ENCODE results near the gene GPN2. TPM values are rescaled to one million over a fixed set of nuclear protein-coding genes. Genes with fewer than 3 reads are reported as not detected.
A peak's percentile ranks its signal among the peaks of the same experiment; 100 is the strongest.
"Not testable (repeated sequence)": the region's sequence is repeated elsewhere in the genome, so short reads cannot be mapped to it uniquely, and the experiment has no call there.

Gene GPN2
- total and polyA plus RNA-seq, 12 donors, result 17.2 to 50.7 (median 27.1) TPM

DNA sequence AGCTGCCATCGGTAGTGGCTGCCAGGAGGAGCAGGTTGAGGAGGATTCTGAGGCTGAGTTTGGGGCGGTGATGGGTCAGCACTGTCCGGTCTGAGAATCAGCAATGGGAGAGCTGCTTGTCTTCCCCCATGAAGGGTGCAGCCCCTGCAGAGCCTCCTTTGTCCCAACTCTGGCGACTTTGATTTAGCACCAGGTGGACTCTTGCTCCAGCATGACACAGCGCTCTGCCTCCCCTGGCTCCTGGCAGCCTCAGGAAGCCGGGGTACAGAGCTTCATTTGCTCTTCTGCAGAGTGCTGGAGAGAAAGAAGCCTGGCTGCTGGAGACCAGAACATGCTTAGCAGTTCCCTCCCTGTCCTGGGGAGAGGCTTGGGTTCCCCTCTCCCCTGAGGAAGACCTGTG, 50.3 kb downstream of the GPN2 start:
- intact Hi-C loops (cut with DNase I), result no loop called here
- no peak for DNase-seq
- H3K9me3 ChIP-seq (replicated peaks in 1 of 3), result no peaks in the 10 kb centered on the region
- peaks cover 0 to 33% of the 10 kb centered on the region in 2 donors for H3K36me3 ChIP-seq (replicated peaks in 1 of 2)
- H3K4me1 ChIP-seq (replicated peaks in 1 of 2), result peaks cover 4 to 13% of the 10 kb centered on the region in 2 donors
- H3K27me3 ChIP-seq, result no peaks in the 10 kb centered on the region
- 89 to 100% (median 93%) methylated on average over 3 to 6 of the region's 6 CpGs for WGBS, 4 donors
- no peak overlapping the region for H3K4me3 ChIP-seq
- peak overlapping the region in 1 of 5 donors; percentile 88 for H3K27ac ChIP-seq
- TF ChIP-seq CTCF (IDR thresholded peaks at IDR 0.05) (no peak), POLR2A (IDR thresholded peaks at IDR 0.05) (no peak)

DNA sequence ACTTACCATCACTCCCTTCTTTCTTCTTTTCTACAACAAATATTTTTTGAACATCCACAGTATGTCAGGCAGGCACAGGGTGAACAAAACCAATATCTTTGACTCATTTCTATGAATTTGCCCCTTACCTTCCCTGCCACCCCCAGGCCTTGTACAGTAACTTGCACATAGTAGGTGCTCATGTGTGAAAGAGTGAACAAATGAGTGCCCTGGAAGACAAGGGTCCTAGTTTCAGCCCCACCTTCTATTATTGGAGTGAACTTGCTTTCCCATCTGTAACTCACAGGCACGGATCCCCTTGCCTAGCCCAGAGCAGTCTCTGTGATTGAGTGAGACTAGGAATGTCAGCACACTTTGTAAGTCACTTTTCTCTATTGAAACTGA, 50.8 kb downstream of the GPN2 start:
- no peaks in the 10 kb centered on the region for H3K9me3 ChIP-seq (replicated peaks in 1 of 3)
- H3K4me1 ChIP-seq (replicated peaks in 1 of 2), result peaks cover 4 to 13% of the 10 kb centered on the region in 2 donors
- peaks cover 0 to 37% of the 10 kb centered on the region in 2 donors for H3K36me3 ChIP-seq (replicated peaks in 1 of 2)
- TF ChIP-seq CTCF (IDR thresholded peaks at IDR 0.05) (no peak), POLR2A (IDR thresholded peaks at IDR 0.05) (no peak)
- DNase-seq, result no peak
- H3K4me3 ChIP-seq, result no peak overlapping the region
- no peaks in the 10 kb centered on the region for H3K27me3 ChIP-seq
- intact Hi-C loops (cut with DNase I), result no loop called here
- peak overlapping the region in 4 of 5 donors; percentile 40 to 88 (median 51) for H3K27ac ChIP-seq
- WGBS, 4 donors, result 84 to 94% (median 89%) methylated on average over 1 of the region's 1 CpG

DNA sequence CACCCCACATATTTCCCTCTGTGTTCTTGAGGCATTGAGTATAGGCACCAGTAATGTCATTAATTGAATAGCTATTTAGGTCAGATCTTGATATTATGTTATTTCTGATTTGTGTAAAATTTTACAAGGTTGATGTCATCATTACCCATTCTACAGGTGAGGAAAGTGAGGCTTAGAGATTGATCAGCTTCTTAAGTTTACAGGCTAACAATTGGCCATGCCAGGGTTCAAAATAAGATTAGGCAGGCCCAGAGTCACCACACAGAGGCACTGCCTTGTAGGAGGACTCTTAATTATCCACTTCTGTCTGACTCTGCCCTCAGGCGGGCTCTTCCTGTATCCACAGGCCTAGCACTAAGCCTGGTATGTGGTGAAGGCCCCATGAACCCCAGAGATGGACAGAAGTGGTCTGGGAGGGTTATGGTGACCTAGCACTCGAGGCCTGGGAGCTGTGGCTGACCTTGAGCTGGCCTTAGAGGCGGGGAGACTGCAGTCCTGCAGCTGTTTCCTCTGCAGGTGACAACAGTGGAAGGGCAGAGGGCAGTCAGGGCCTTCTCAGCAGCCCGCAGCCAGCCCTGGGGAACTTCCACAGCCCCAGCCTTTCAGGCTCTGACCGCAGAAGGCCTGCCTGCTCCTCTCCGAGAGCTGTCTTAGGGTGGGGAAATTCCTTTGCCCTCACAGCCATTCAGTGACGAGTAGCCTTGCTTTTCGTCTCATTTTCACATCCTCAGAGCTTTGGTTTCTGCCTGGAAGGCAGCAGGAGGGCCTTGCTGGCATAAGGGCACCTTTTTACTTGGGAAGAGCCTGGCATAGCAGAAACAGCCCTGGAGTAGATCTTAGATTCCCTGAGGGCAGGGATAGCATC, 51.4 kb downstream of the GPN2 start:
- 42 to 100% (median 44%) methylated on average over 1 to 8 of the region's 8 CpGs for WGBS, 4 donors
- H3K36me3 ChIP-seq (replicated peaks in 1 of 2), result peaks cover 0 to 41% of the 10 kb centered on the region in 2 donors

GRCh38 chr1:26837665-26838064, 52.4 kb downstream of the GPN2 start:
- DNase-seq; H3K27ac ChIP-seq; intact Hi-C loops (cut with DNase I); H3K4me3 ChIP-seq; H3K27me3 ChIP-seq; H3K9me3 ChIP-seq (replicated peaks in 1 of 3): not testable (repeated sequence)
- 91 to 98% (median 96%) methylated on average over 5 of the region's 5 CpGs for WGBS, 4 donors
- peaks cover 4 to 13% of the 10 kb centered on the region in 2 donors for H3K4me1 ChIP-seq (replicated peaks in 1 of 2)
- H3K36me3 ChIP-seq (replicated peaks in 1 of 2), result peaks cover 0 to 42% of the 10 kb centered on the region in 2 donors

More for the DNA sequence above, 51.4 kb downstream of the GPN2 start:
- Histone ChIP-seq H3K27ac (peak overlapping the region in 4 of 5 donors; percentile 40 to 88 (median 51)), H3K9me3 (replicated peaks in 1 of 3) (no peaks in the 10 kb centered on the region), H3K4me3 (no peak overlapping the region), H3K27me3 (no peaks in the 10 kb centered on the region), H3K4me1 (replicated peaks in 1 of 2) (peaks cover 4 to 13% of the 10 kb centered on the region in 2 donors)
- TF ChIP-seq CTCF (IDR thresholded peaks at IDR 0.05) (no peak), POLR2A (IDR thresholded peaks at IDR 0.05) (no peak)
- peak in 4 of 7 donors; percentile 55 to 58 (median 56) for DNase-seq
- intact Hi-C loops (cut with DNase I), result no loop called here

All from adrenal gland (tissue), 12 donors.